NCI-H187 (cell line): ENCODE measurements around the gene PRSS53.
"Not testable (repeated sequence)": the region's sequence is repeated elsewhere in the genome, so short reads cannot be mapped to it uniquely, and the experiment has no call there.

Experiments used
- DNase-seq, 2 experiments: peaks; one replicate each; lab custom pipeline; 2025; lab: John Stamatoyannopoulos, UW

The PRSS53 gene

GRCh38 chr16:31088459-31089183, at the start of gene PRSS53:
Gene PRSS53 (minus strand): TSS chr16:31088943. CDS start chr16:31088809, 134 bp downstream.
- DNase-seq, result no peak

GRCh38 chr16:31136822-31137499, 48.2 kb upstream of the PRSS53 start:
- DNase-seq, result not testable (repeated sequence)

- DNase-seq, result no peak
Measured at GRCh38 chr16:31136287-31136662, 47.5 kb upstream of the PRSS53 start.

- DNase-seq, result no peak
Measured at GRCh38 chr16:31135535-31136286, 47.0 kb upstream of the PRSS53 start, which contains the start of gene PRSS8. Gene PRSS8 (minus strand): TSS chr16:31135727. CDS start chr16:31135498, 229 bp downstream.

- DNase-seq, result no peak
Measured at GRCh38 chr16:31134625-31135534, 46.1 kb upstream of the PRSS53 start.

GRCh38 chr16:31134091-31134571, 45.4 kb upstream of the PRSS53 start:
- DNase-seq, result no peak

GRCh38 chr16:31133046-31133501, 44.3 kb upstream of the PRSS53 start:
- no peak for DNase-seq

- no peak for DNase-seq
Measured at GRCh38 chr16:31132303-31132979, 43.7 kb upstream of the PRSS53 start.

GRCh38 chr16:31131841-31132271, 43.1 kb upstream of the PRSS53 start:
- DNase-seq, result no peak

- no peak for DNase-seq
Measured at GRCh38 chr16:31131416-31131815, 42.7 kb upstream of the PRSS53 start.

- DNase-seq, result no peak
Measured at GRCh38 chr16:31130899-31131298, 42.2 kb upstream of the PRSS53 start.

- DNase-seq, result no peak
Measured at GRCh38 chr16:31130336-31130891, 41.7 kb upstream of the PRSS53 start.

- DNase-seq, result no peak
Measured at GRCh38 chr16:31129568-31130335, 41.0 kb upstream of the PRSS53 start.

- no peak for DNase-seq
Measured at GRCh38 chr16:31128711-31129567, 40.2 kb upstream of the PRSS53 start.

GRCh38 chr16:31127182-31127581, 38.4 kb upstream of the PRSS53 start:
- DNase-seq, result no peak

GRCh38 chr16:31125844-31126243, 37.1 kb upstream of the PRSS53 start:
- DNase-seq, result no peak

- no peak for DNase-seq
Measured at GRCh38 chr16:31120129-31120528, 31.4 kb upstream of the PRSS53 start.
